ENCODE measurements around the gene ZFP64.
"Not testable (repeated sequence)": the region's sequence is repeated elsewhere in the genome, so short reads cannot be mapped to it uniquely, and the experiment has no call there.

ZFP64 gene

DNA sequence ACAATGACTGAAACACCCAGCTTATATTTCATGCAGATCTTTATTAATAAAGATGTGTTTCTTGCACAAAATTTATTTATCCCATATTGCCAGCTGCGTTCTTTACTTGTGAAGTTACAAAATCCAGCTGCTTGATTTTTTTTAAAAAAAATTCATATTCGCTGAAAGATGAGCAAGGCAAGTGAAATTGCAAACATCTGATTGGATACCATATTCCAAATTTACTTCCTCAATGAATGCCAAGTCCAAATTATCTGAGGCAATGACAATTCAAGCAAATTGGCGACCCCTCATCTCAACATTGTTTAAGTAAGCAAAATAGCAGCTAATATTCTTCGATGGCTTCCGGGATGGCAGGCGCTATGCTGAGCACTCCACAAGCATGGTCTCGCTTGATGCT, 37.7 kb downstream of the ZFP64 start:
- no peak for DNase-seq

DNA sequence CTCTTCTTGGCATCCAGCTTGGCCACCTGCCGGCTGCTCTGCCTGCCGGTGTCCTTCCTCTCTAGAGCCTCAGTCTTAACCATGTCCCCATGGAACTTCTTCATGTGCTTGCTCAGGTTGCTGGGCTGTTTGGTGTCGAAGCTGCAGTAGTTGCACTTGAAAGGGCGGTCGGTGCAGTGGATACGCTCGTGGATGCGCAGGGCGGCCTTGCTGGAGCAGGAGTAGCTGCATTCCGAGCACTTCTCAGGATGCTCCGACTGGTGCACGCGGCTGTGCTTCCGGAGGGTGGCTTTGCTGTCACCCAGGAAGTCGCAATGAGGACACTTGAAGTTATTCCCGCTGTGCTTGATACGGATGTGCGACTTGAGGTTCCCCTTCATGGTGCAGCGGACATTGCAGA, 38.7 kb downstream of the ZFP64 start:
- no peak for DNase-seq

- DNase-seq: no peak
These were observed 39.2 kb downstream of the ZFP64 start for GRCh38 chr20:52152416-52152815.

- DNase-seq: peak; percentile 31
These were observed 40.9 kb downstream of the ZFP64 start for GRCh38 chr20:52150440-52151258.

- no peak for DNase-seq
These were observed 46.0 kb downstream of the ZFP64 start for GRCh38 chr20:52145587-52145986.

DNA sequence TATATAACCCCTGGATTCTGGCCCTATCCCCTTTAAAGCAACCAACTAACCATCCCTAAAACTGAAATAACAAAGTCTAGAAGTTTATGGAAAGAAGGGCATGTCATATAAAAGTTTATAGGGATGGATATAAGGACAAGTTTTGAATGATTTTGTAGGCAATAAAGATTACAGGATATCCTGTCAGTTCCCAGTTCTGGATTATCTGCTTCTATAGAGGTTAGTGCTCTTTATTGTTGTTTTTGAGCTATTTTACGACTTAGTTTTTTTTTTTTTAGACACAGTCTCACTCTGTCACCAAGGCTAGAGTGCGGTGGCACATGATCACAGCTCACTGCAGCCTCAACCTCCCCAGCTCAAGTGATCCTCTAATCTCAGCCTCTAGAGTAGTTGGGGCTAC, 48.3 kb downstream of the ZFP64 start:
- no peak for DNase-seq

- no peak for DNase-seq
These were observed 48.8 kb downstream of the ZFP64 start for GRCh38 chr20:52142757-52143156.

GRCh38 chr20:52139986-52140385, 51.6 kb downstream of the ZFP64 start:
- DNase-seq: no peak

DNA sequence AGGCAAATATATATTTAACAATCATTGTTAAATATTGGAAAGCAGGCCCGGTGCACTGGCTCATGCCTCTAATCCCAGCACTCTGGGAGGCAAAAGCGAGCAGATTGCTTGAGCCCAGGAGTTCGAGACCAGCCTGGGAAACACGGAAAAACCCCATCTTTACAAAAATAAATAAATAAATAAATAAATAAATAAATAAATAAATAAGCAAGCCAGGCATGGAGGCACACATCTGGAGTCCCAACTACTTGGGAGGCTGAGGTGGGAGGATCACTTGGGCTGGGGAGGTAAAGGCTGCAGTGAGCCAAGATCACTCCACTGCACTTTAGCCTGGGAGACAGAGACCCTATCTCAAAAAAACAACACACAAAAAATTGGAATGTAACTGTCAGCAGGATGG, 53.7 kb downstream of the ZFP64 start:
- DNase-seq: no peak

GRCh38 chr20:52133714-52134113, 57.9 kb downstream of the ZFP64 start:
- DNase-seq: not testable (repeated sequence)

DNA sequence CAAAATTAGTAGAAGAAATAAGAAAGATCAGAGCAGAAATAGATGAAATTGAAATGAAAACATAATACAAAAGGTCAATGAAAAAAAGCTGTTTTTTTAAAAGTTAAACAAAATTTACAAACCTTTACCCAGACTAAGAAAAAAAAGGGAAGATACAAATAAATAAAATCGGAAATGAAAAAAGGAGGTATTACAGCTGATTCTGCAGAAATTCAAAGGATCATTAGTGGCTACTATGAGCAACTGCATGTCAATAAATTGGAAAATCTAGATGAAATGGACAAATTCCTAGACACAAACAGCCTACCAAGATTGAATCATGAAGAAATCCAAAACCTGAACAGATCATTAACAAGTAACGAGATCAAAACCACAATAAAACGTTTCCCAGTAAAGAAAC, 59.2 kb downstream of the ZFP64 start:
- DNase-seq: no peak

GRCh38 chr20:52131048-52131643, 60.4 kb downstream of the ZFP64 start:
- no peak for DNase-seq

- no peak for DNase-seq
These were observed 61.2 kb downstream of the ZFP64 start for GRCh38 chr20:52130406-52130805.

GRCh38 chr20:52129611-52130010, 62.0 kb downstream of the ZFP64 start:
- DNase-seq: no peak

DNA sequence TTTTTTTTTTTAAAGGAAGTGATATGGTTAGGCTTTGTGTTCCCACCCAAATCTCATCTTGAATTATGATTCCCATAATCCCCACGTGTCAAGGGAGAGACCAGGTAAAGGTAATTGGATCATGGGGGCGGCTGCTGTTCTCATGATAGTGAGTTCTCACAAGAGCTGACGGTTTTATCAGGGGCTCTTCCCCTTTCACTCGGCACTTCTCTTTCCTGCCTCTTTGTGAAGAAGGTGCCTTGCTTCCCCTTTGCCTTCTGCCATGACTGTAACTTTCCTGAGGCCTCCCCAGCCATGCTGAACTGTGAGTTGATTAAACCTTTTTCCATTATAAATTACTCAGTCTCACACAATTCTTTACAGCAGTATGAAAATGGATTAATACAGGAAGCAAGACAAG, 64.3 kb downstream of the ZFP64 start:
- no peak for DNase-seq

DNA sequence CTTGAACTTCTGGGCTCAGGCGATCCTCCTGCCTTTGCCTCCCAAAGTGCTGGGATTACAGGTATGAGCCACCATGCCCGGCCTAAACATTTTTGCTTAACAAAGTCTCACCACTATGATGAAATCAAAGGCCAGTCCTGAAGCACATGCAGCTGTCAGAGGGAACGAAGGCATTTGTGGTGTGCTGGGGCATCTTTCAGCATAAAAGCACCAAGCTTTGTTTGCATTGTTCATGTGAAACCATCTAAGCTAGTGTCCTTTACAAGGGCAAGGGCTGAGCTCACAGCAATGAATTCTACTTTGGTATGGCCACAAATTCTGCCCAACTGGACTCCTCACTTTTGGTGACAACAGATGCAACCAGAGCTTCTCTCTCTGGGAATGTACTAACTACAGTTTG, 66.8 kb downstream of the ZFP64 start:
- DNase-seq: no peak

DNA sequence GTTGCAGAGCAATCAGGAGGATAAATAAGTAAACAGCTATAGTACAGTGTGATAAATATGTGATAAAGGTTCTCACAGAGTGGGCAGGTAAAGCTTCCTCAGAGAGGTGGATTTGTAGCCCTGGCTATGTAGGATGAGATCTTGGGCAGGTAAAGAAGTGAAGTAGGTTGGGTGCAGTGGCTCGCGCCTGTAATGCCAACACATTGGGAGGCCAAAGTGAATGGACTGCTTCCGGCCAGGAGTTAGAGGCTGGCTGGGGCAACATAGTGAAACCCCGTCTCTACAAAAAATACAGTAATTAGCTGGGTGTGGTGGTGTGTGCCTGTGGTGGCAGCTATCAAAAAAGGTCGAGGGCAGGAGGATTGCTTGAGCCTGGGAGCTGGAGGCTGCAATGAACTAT, 72.9 kb downstream of the ZFP64 start:
- no peak for DNase-seq

DNA sequence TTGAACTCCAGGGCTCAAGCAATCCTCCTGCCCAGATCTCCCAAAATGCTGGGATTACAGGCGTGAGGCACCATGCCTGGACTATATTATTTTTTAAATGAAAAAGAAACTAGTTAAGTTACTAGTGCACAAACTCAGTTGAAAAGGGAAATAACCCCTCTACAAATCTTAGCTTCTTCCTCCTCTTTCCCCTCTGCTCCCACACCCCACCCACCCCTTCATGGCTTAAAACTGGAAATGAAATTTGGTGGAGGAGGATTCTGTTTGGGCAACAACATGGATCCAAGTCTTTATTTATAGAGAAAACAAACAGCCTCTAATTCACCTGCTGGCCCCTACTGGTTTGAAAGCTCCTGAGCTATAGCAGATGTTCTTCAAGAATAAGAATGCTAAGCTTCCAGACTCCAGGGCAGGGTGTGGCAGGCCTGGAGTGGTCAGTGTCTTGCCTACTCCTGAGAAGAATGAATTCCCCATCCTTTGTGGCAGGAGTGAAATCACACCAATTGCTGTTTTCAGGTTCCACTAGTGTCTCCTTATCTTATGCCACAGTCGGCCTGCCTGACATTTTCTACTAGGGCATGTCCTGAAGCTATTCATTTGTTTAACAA, 73.5 kb downstream of the ZFP64 start:
- no peak for DNase-seq

GRCh38 chr20:52110456-52110855, 81.1 kb downstream of the ZFP64 start:
- DNase-seq: no peak

GRCh38 chr20:52105442-52106422, 85.8 kb downstream of the ZFP64 start:
- peak; percentile 45 for DNase-seq

- DNase-seq: peak; percentile 45
These were observed 86.8 kb downstream of the ZFP64 start for GRCh38 chr20:52104546-52105441.

Data from NCI-H526 treated with DMSO at 0.1 percent for 48 hours (cell line).